GM06990 (cell line): ENCODE results near the gene RFX8.

Source experiments
- DNase-seq: peaks from one replicate; pipeline ENCODE4 v3.0.0-alpha.2; 2011; ENCODE audit not compliant: insufficient read length; ENCODE audit errors: extremely low read depth
- H3K27me3 ChIP-seq: replicated peaks from 2 replicates; pipeline ENCODE4 v1.6.0; 2011; ENCODE audit warnings: low read length; ENCODE audit not compliant: control insufficient read depth, insufficient read depth
- H3K36me3 ChIP-seq: 2 replicates; pipeline ENCODE4 v1.5.1; 2011; ENCODE audit warnings: low read length; ENCODE audit not compliant: control insufficient read depth, insufficient read depth
- H3K4me3 ChIP-seq: replicated peaks from 2 replicates; pipeline ENCODE4 v1.5.1; 2011; ENCODE audit warnings: low read depth, mild to moderate bottlenecking, control low read depth, low read length
- CTCF ChIP-seq: IDR thresholded peaks from 2 replicates; pipeline ENCODE4 v1.5.1; 2011; ENCODE audit warnings: low read length, control low read depth, mild to moderate bottlenecking, inconsistent platforms; ENCODE audit not compliant: insufficient read depth, poor library complexity, severe bottlenecking

RFX8 gene

GRCh38 chr2:101500180-101500579 is 25.3 kb upstream of the RFX8 start:
- no peak for TF ChIP-seq CTCF
- Histone ChIP-seq H3K36me3 (no peaks in the 10 kb centered on the region), H3K27me3 (no peaks in the 10 kb centered on the region), H3K4me3 (no peak overlapping the region)
- DNase-seq: no peak

- no peak for DNase-seq
- no peaks in the 10 kb centered on the region for H3K36me3 ChIP-seq
- TF ChIP-seq CTCF: no peak
- no peak overlapping the region for H3K4me3 ChIP-seq
- H3K27me3 ChIP-seq: no peaks in the 10 kb centered on the region
Observed at GRCh38 chr2:101496279-101496678, 21.4 kb upstream of the RFX8 start.

- Histone ChIP-seq H3K27me3 (no peaks in the 10 kb centered on the region), H3K4me3 (no peak overlapping the region), H3K36me3 (no peaks in the 10 kb centered on the region)
- no peak for TF ChIP-seq CTCF
- DNase-seq: no peak
Observed at GRCh38 chr2:101492936-101493473, 18.1 kb upstream of the RFX8 start.

GRCh38 chr2:101486994-101487393 is 12.1 kb upstream of the RFX8 start:
- Histone ChIP-seq H3K36me3 (no peaks in the 10 kb centered on the region), H3K27me3 (no peaks in the 10 kb centered on the region), H3K4me3 (no peak overlapping the region)
- no peak for TF ChIP-seq CTCF
- no peak for DNase-seq

- TF ChIP-seq CTCF: no peak
- H3K4me3 ChIP-seq: no peak overlapping the region
- no peak for DNase-seq
- no peaks in the 10 kb centered on the region for H3K36me3 ChIP-seq
- no peaks in the 10 kb centered on the region for H3K27me3 ChIP-seq
Observed at GRCh38 chr2:101486258-101486701, 11.4 kb upstream of the RFX8 start.

- TF ChIP-seq CTCF: no peak
- Histone ChIP-seq H3K36me3 (no peaks in the 10 kb centered on the region), H3K27me3 (no peaks in the 10 kb centered on the region), H3K4me3 (no peak overlapping the region)
- DNase-seq: no peak
Observed at GRCh38 chr2:101485856-101486255, 10.9 kb upstream of the RFX8 start.
